ENCODE measurements around the gene SLCO2A1. TPM values are rescaled to one million over a fixed set of nuclear protein-coding genes. Genes with fewer than 3 reads are reported as not detected.

Gene SLCO2A1
- total and polyA plus RNA-seq, 2 donors (not counting 1 experiment from before 2014, with no cell fraction given), result not detected

DNA sequence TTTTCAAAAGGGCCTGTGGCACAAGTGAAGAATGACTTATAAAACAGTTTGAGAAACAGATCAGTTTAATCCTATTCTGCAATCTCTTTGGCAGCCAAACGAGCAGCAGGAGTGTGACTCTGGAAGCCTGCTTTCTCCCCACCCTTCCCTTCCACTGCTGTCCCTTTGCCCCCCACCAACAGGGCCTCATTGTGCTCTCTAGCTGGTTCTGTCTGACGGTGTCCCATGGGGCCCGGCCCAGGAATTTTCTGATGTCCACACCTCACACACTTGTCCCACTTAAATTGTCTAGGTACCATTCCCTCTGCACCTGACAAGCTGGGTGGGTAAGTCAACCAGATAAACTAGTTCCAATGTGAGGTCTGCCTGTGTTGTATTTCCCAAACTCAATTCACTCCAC, 16.4 kb downstream of the SLCO2A1 start:
- H3K9ac ChIP-seq (ENCODE audit: low read length), result no peak overlapping the region
- WGBS (ENCODE audit: insufficient coverage), result 64% methylated on average over 2 of the region's 3 CpGs
- Mint-ChIP-seq H3K9me3 (ENCODE audit: insufficient read depth) (no peaks in the 10 kb centered on the region), H3K4me3 (no peak overlapping the region), H3K27ac (no peak overlapping the region), H3K27me3 (no peaks in the 10 kb centered on the region), H3K4me1 (no peaks in the 10 kb centered on the region)
- ChIA-PET POLR2A (no interaction called here), CTCF (no interaction called here)
- H3K9me3 ChIP-seq (ENCODE audit: control extremely low read depth in 1 of 3, control insufficient read depth in 2 of 3, insufficient read depth in 1 of 3, low read length in 2 of 3), result no peaks in the 10 kb centered on the region
- TF ChIP-seq, protein P1, sequence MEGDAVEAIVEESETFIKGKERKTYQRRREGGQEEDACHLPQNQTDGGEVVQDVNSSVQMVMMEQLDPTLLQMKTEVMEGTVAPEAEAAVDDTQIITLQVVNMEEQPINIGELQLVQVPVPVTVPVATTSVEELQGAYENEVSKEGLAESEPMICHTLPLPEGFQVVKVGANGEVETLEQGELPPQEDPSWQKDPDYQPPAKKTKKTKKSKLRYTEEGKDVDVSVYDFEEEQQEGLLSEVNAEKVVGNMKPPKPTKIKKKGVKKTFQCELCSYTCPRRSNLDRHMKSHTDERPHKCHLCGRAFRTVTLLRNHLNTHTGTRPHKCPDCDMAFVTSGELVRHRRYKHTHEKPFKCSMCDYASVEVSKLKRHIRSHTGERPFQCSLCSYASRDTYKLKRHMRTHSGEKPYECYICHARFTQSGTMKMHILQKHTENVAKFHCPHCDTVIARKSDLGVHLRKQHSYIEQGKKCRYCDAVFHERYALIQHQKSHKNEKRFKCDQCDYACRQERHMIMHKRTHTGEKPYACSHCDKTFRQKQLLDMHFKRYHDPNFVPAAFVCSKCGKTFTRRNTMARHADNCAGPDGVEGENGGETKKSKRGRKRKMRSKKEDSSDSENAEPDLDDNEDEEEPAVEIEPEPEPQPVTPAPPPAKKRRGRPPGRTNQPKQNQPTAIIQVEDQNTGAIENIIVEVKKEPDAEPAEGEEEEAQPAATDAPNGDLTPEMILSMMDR (IDR thresholded peaks at IDR 0.05), result no peak
- no peak overlapping the region for H3K4me3 ChIP-seq (ENCODE audit: control extremely low read depth in 1 of 5, extremely low read depth in 1 of 5, insufficient read depth in 1 of 5, low read depth in 2 of 5, low read length in 4 of 5)
- DNase-seq, result no peak
- H3K36me3 ChIP-seq (replicated peaks in 1 of 2; ENCODE audit: control extremely low read depth in 1 of 2, control insufficient read depth in 1 of 2, extremely low read depth in 1 of 2, insufficient read depth in 2 of 2, low read length in 1 of 2), result no peaks in the 10 kb centered on the region
- H2AFZ ChIP-seq (ENCODE audit: insufficient read depth, low read depth, low read length, poor library complexity, severe bottlenecking), result no peak overlapping the region
- no peak overlapping the region for H3K27ac ChIP-seq (ENCODE audit: low read length in 2 of 2)
- H3K4me2 ChIP-seq (replicated peaks; ENCODE audit: low read depth, low read length, poor library complexity, severe bottlenecking), result no peak overlapping the region
- no peaks in the 10 kb centered on the region for H3K4me1 ChIP-seq (ENCODE audit: control insufficient read depth in 2 of 2, insufficient read depth in 2 of 2, low read length in 2 of 2)
- no peak for ATAC-seq (ENCODE audit: low read depth)
- no peaks in the 10 kb centered on the region for H3K79me2 ChIP-seq (ENCODE audit: control insufficient read depth, insufficient read depth, low read length)
- intact Hi-C loops (cut with micrococcal nuclease), result no loop called here
- H4K20me1 ChIP-seq (ENCODE audit: control insufficient read depth, insufficient read depth, low read length, poor library complexity, severe bottlenecking), result no peaks in the 10 kb centered on the region
- H3K27me3 ChIP-seq (replicated peaks in 1 of 4; ENCODE audit: control extremely low read depth in 1 of 4, control insufficient read depth in 3 of 4, insufficient read depth in 4 of 4, low read length in 3 of 4), result peaks cover 0 to 2% (median 0%) of the 10 kb centered on the region in 4 experiments

DNA sequence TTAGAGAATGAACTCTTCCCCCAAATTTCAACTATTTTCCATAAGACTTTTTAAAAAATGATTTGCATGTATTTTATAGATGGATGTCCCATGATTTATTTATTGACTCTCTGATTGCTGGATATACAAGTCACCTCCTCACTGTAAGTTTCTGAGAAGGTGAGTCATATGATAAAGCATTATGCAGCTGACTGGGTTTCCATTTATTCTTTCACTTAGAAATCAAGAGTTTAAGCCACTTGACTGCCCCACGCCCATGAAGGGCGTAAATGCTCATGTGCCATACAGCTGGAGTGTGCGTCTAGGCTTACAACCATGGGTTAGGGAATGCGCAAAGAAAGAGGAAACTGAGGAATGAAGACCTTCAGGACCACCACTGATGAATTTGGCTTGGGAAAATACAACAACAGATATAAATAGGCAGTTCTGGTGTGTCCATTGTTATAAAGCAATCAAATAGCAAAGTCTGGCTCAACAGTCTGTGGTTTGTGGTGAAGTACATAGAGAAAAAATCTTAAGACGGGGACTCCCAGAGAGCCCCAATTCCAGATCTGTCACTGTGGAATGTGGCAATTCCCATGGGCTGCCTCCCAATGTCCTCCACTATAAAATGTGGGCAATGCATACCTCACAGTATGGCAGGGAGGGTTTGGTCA, 20.3 kb downstream of the SLCO2A1 start:
- H4K20me1 ChIP-seq (ENCODE audit: control insufficient read depth, insufficient read depth, low read length, poor library complexity, severe bottlenecking), result no peaks in the 10 kb centered on the region
- TF ChIP-seq, protein P1 (IDR thresholded peaks at IDR 0.05), result no peak
- TF ChIP-seq EZH2 (IDR thresholded peaks at IDR 0.05; ENCODE audit: borderline replicate concordance, insufficient read depth, low read depth, low read length, poor library complexity, severe bottlenecking), result no peak
- H3K4me3 Mint-ChIP-seq, result no peak overlapping the region
- no peak overlapping the region for H2AFZ ChIP-seq (ENCODE audit: insufficient read depth, low read depth, low read length, poor library complexity, severe bottlenecking)
- ATAC-seq (ENCODE audit: low read depth) (no peak), DNase-seq (no peak)
- no peaks in the 10 kb centered on the region for H3K36me3 ChIP-seq (replicated peaks in 1 of 2; ENCODE audit: control extremely low read depth in 1 of 2, control insufficient read depth in 1 of 2, extremely low read depth in 1 of 2, insufficient read depth in 2 of 2, low read length in 1 of 2)
- no peak overlapping the region for H3K27ac Mint-ChIP-seq
- peaks cover 0 to 2% (median 0%) of the 10 kb centered on the region in 4 experiments for H3K27me3 ChIP-seq (replicated peaks in 1 of 4; ENCODE audit: control extremely low read depth in 1 of 4, control insufficient read depth in 3 of 4, insufficient read depth in 4 of 4, low read length in 3 of 4)
- intact Hi-C loops (cut with micrococcal nuclease), result no loop called here
- CTCF ChIA-PET, result no interaction called here
- WGBS (ENCODE audit: insufficient coverage), result 78% methylated on average over 4 of the region's 5 CpGs
- H3K9me3 Mint-ChIP-seq (ENCODE audit: insufficient read depth), result peaks cover 3% of the 10 kb centered on the region
- no peaks in the 10 kb centered on the region for H3K79me2 ChIP-seq (ENCODE audit: control insufficient read depth, insufficient read depth, low read length)
- H3K4me1 ChIP-seq (ENCODE audit: control insufficient read depth in 2 of 2, insufficient read depth in 2 of 2, low read length in 2 of 2), result no peaks in the 10 kb centered on the region
- no peak overlapping the region for H3K4me2 ChIP-seq (replicated peaks; ENCODE audit: low read depth, low read length, poor library complexity, severe bottlenecking)
- POLR2A ChIA-PET, result no interaction called here
- H3K4me1 Mint-ChIP-seq, result no peaks in the 10 kb centered on the region
- peaks cover 0 to 3% (median under 1%) of the 10 kb centered on the region in 3 donors for H3K9me3 ChIP-seq (ENCODE audit: control extremely low read depth in 1 of 3, control insufficient read depth in 2 of 3, insufficient read depth in 1 of 3, low read length in 2 of 3)
- no peak overlapping the region for H3K27ac ChIP-seq (ENCODE audit: low read length in 2 of 2)
- H3K27me3 Mint-ChIP-seq, result peaks cover 6% of the 10 kb centered on the region
- no peak overlapping the region for H3K4me3 ChIP-seq (ENCODE audit: control extremely low read depth in 1 of 5, extremely low read depth in 1 of 5, insufficient read depth in 1 of 5, low read depth in 2 of 5, low read length in 4 of 5)
- H3K9ac ChIP-seq (ENCODE audit: low read length), result no peak overlapping the region
